CD4-positive, alpha-beta T cell (primary cell): ENCODE data around the gene CENPVL2. TPM values are rescaled to one million over a fixed set of nuclear protein-coding genes. Genes with fewer than 3 reads are reported as not detected.
"Not testable (repeated sequence)": the region's sequence is repeated elsewhere in the genome, so short reads cannot be mapped to it uniquely, and the experiment has no call there.

Source experiments
- ATAC-seq: fragments of 200-7000 bp; cut with Tn5 transposase; one replicate; pipeline ENCODE4 v1.10.0; 2022; ENCODE audit warnings: mild to moderate bottlenecking; ENCODE audit not compliant: poor library complexity
- CTCF ChIA-PET: fragments of 350-600 bp; sonication (Branson Sonifier 250); formaldehyde crosslinking; loops from one replicate; lab custom pipeline; 2021; ENCODE audit warnings: antibody characterized with exemption, inconsistent platforms; lab: Charles Lee
- POLR2A ChIA-PET: fragments of 350-600 bp; sonication (Branson Sonifier 250); formaldehyde crosslinking; loops from one replicate; lab custom pipeline; 2021; ENCODE audit warnings: antibody characterized with exemption, inconsistent platforms; lab: Charles Lee
- DNase-seq, 14 experiments: peaks; one replicate each; pipeline ENCODE4 v3.0.0-alpha.2; 2013 to 2020; ENCODE audit warnings: mixed read lengths in 2 of 14
- H3K27ac ChIP-seq, 2 donors: one replicate each; pipeline versions ENCODE4 v1.5.1 to v1.7.0; 2013; ENCODE audit warnings: low read length in 2 of 2, low read depth in 1 of 2, mild to moderate bottlenecking in 1 of 2
- H3K27me3 ChIP-seq, 2 experiments: 1 replicate in 1 of 2; 2 replicates in 1 of 2; pipeline versions ENCODE4 v1.6.1 to v1.7.0; 2013; ENCODE audit warnings: low read length in 2 of 2, control low read depth in 1 of 2, mild to moderate bottlenecking in 1 of 2, moderate library complexity in 1 of 2; ENCODE audit not compliant: insufficient read depth in 2 of 2, control insufficient read depth in 1 of 2
- H3K36me3 ChIP-seq: one replicate; pipeline ENCODE4 v1.6.1; 2013; ENCODE audit warnings: low read length, control low read depth; ENCODE audit not compliant: insufficient read depth
- H3K4me1 ChIP-seq: one replicate; pipeline ENCODE4 v1.6.1; 2013; ENCODE audit warnings: low read length, control low read depth; ENCODE audit not compliant: insufficient read depth
- H3K4me3 ChIP-seq: one replicate; pipeline ENCODE4 v1.5.1; 2013; ENCODE audit warnings: mild to moderate bottlenecking, low read length, moderate library complexity
- H3K9me3 ChIP-seq, 2 experiments: 1 replicate in 1 of 2; 2 replicates in 1 of 2; pipeline versions ENCODE4 v1.6.1 to v1.7.0; 2013; ENCODE audit warnings: low read length in 2 of 2, mild to moderate bottlenecking in 2 of 2, control low read depth in 1 of 2, moderate library complexity in 1 of 2; ENCODE audit not compliant: control insufficient read depth in 1 of 2, insufficient read depth in 1 of 2
- H3K27ac Mint-ChIP-seq: one replicate; pipeline ENCODE4 v1.8.0; 2020; ENCODE audit warnings: mixed read lengths
- H3K27me3 Mint-ChIP-seq: one replicate; pipeline ENCODE4 v1.8.0; 2021; ENCODE audit warnings: mixed read lengths
- H3K36me3 Mint-ChIP-seq: one replicate; pipeline ENCODE4 v1.8.0; 2021; ENCODE audit warnings: low read depth, mixed read lengths
- H3K4me1 Mint-ChIP-seq: one replicate; pipeline ENCODE4 v1.8.0; 2021; ENCODE audit warnings: low read depth, mixed read lengths
- H3K4me3 Mint-ChIP-seq: one replicate; pipeline ENCODE4 v1.8.0; 2020; ENCODE audit warnings: mild to moderate bottlenecking, mixed read lengths
- H3K9me3 Mint-ChIP-seq: one replicate; pipeline ENCODE4 v1.8.0; 2020; ENCODE audit warnings: mixed read lengths
- intact Hi-C, 2 experiments: fragments of 100-400 bp; cut with DNase I in 1 of 2; cut with micrococcal nuclease in 1 of 2; formaldehyde crosslinking; loops; one replicate each; pipeline versions ENCODE4 v1.15.1 to v1.9.0; 2023 to 2025; cut with DNase I, micrococcal nuclease
- polyA plus RNA-seq, 2 donors: library from polyadenylated mRNA; unstranded; fragments of 120-200 nt; gene quantifications; one replicate each; pipeline ENCODE4 v1.2.1, GENCODE V29; 2013
- total RNA-seq, 174 experiments: library from RNA in 2 of 174; stranded (reverse) in 2 of 174; gene quantifications; one replicate each; pipeline ENCODE4 v1.2.3 and lab custom pipeline; 2021 to 2026
- TF ChIP-seq, protein P1 (sequence below): fragments of 200-600 bp; IDR thresholded peaks from one replicate; pipeline ENCODE4 v1.8.0; 2022; ENCODE audit warnings: antibody characterized with exemption, mild to moderate bottlenecking

Gene CENPVL2
- total RNA-seq (not detected), total RNA-seq (lab: John Stamatoyannopoulos, UW) (0 reads per million in 172 experiments)
- polyA plus RNA-seq (2013, experiment 1 of 2): not detected
- polyA plus RNA-seq (2013, experiment 2 of 2): not detected

- H3K27ac ChIP-seq, H3K9me3 Mint-ChIP-seq, H3K27me3 Mint-ChIP-seq, H3K27me3 ChIP-seq, DNase-seq, ATAC-seq, H3K4me1 ChIP-seq, H3K27ac Mint-ChIP-seq, H3K36me3 Mint-ChIP-seq, H3K36me3 ChIP-seq, H3K4me1 Mint-ChIP-seq, POLR2A ChIA-PET, CTCF ChIA-PET, H3K4me3 Mint-ChIP-seq, intact Hi-C loops, H3K9me3 ChIP-seq, H3K4me3 ChIP-seq: not testable (repeated sequence)
Observed at GRCh38 chrX:51682720-51683062, at the start of gene CENPVL2. Gene CENPVL2, minus strand, starts transcription at chrX:51682831. Its CDS starts 0 bp downstream, at chrX:51682831.

DNA sequence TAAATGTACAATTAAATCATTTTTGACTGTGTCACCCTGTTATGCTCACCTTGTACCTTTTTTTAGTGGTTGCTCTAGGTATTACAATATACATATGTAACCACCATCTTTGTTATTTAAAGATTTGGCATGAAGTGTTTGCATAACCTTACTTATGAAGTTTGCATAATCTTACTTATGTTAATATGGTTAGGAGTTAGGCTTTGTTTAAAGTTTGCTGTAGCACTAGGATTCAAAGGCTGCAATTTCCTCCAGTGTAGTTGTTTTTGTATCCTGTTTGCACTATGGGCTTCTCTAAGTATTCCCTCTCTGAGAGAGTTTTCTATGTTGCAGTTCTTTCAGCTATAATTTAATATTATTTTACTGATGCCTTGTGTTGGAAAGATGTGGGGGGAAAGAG is 45.6 kb upstream of the CENPVL2 start:
- Histone ChIP-seq H3K4me3 (no peak overlapping the region), H3K36me3 (no peaks in the 10 kb centered on the region), H3K27me3 (no peaks in the 10 kb centered on the region), H3K4me1 (no peaks in the 10 kb centered on the region), H3K9me3 (no peaks in the 10 kb centered on the region), H3K27ac (no peak overlapping the region)
- DNase-seq (no peak), ATAC-seq (no peak)
- Mint-ChIP-seq H3K9me3 (no peaks in the 10 kb centered on the region), H3K4me3 (no peak overlapping the region), H3K4me1 (no peaks in the 10 kb centered on the region), H3K27me3 (peaks cover 3% of the 10 kb centered on the region), H3K36me3 (no peaks in the 10 kb centered on the region), H3K27ac (no peak overlapping the region)
- TF ChIP-seq, protein P1, sequence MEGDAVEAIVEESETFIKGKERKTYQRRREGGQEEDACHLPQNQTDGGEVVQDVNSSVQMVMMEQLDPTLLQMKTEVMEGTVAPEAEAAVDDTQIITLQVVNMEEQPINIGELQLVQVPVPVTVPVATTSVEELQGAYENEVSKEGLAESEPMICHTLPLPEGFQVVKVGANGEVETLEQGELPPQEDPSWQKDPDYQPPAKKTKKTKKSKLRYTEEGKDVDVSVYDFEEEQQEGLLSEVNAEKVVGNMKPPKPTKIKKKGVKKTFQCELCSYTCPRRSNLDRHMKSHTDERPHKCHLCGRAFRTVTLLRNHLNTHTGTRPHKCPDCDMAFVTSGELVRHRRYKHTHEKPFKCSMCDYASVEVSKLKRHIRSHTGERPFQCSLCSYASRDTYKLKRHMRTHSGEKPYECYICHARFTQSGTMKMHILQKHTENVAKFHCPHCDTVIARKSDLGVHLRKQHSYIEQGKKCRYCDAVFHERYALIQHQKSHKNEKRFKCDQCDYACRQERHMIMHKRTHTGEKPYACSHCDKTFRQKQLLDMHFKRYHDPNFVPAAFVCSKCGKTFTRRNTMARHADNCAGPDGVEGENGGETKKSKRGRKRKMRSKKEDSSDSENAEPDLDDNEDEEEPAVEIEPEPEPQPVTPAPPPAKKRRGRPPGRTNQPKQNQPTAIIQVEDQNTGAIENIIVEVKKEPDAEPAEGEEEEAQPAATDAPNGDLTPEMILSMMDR: no peak
- ChIA-PET POLR2A (no interaction called here), CTCF (no interaction called here)
- intact Hi-C loops: no loop called here

DNA sequence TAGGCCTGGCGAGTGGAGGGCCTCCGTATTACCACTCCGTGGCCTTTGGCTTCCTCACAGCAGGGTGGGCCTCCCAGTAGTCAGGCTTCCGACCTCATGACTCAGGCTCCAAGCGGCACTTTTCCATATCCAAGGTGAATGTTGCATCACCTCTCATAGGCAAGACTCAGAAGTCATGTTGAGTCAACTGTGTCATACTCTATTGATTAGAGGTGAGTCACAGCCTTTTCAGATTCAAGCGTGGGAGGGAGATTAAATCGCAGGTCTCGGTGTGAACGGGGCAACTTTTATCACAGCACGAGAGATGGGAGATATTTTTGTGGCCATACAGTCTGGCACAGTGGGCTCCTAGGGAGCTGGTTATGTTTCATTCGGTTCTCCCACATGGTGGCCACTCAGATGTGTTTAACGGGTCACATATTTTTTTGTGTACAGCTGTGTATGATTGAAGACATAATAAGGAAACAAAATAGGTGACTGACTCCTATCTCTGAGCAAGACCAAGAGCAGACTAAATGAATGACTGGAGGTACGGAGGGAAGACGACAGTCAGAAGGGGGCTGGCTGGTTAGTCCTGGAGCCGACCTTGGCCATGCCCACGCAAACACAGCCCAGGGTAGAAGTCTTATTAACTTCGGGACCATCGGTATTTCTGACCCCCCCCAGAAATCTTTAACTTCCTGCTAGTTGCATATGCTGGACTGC is 30.5 kb upstream of the CENPVL2 start:
- H3K27me3 Mint-ChIP-seq, H3K27me3 ChIP-seq, H3K4me3 Mint-ChIP-seq, H3K36me3 ChIP-seq, intact Hi-C loops, H3K27ac Mint-ChIP-seq, H3K4me1 Mint-ChIP-seq, H3K4me1 ChIP-seq, CTCF ChIA-PET, H3K36me3 Mint-ChIP-seq, H3K4me3 ChIP-seq, H3K9me3 Mint-ChIP-seq, H3K27ac ChIP-seq, DNase-seq, H3K9me3 ChIP-seq, ATAC-seq, POLR2A ChIA-PET: not testable (repeated sequence)

- H3K4me3 ChIP-seq, H3K4me1 ChIP-seq, H3K36me3 Mint-ChIP-seq, DNase-seq, H3K4me1 Mint-ChIP-seq, H3K27ac ChIP-seq, H3K27ac Mint-ChIP-seq, CTCF ChIA-PET, POLR2A ChIA-PET, H3K27me3 ChIP-seq, H3K4me3 Mint-ChIP-seq, H3K9me3 ChIP-seq, ATAC-seq, intact Hi-C loops, H3K27me3 Mint-ChIP-seq, H3K9me3 Mint-ChIP-seq, H3K36me3 ChIP-seq: not testable (repeated sequence)
Observed at GRCh38 chrX:51710277-51711164, 27.9 kb upstream of the CENPVL2 start, which contains the start of gene CENPVL1. Gene CENPVL1, plus strand, starts transcription at chrX:51710512. Its CDS starts 0 bp downstream, at chrX:51710512.
